ENCODE data around the gene RHBDL1. TPM values are rescaled to one million over a fixed set of nuclear protein-coding genes. Genes with fewer than 3 reads are reported as not detected.
A peak's percentile ranks its signal among the peaks of the same experiment; 100 is the strongest.

RHBDL1 gene
- polyA plus RNA-seq, 2 donors, result 0.49 to 1.7 TPM

DNA sequence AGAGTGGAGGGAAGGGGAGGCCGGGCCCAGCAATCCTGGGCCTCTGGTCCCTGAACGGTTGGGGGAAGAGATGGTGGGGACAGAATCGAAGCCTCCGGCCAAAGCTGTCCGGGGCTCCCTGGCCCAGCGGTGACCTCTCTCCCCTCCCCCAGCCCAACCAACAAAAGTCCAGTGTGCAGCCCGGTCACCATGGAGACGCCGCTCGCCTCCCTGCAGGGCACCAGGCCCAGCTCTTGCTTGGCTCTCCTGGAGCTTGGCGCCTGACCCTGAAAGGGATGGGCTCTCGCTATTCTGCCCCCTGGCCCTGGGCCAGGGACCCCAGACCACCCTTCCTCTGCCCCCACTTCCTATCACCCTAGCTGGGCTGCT lies 40.7 kb downstream of the RHBDL1 start:
- Histone ChIP-seq H3K27me3 (ENCODE audit: control insufficient read depth in 1 of 2, insufficient read depth in 2 of 2, low read length in 2 of 2) (peaks cover 0 to 3% of the 10 kb centered on the region in 2 donors), H3K36me3 (ENCODE audit: control insufficient read depth in 2 of 2, insufficient read depth in 2 of 2, low read length in 1 of 2) (no peaks in the 10 kb centered on the region), H3K4me3 (ENCODE audit: low read depth in 1 of 2, low read length in 2 of 2) (peak overlapping the region; percentile 54 to 58), H3K4me1 (ENCODE audit: control insufficient read depth in 2 of 2, insufficient read depth in 2 of 2, low read length in 1 of 2) (peaks cover 6 to 29% of the 10 kb centered on the region in 2 donors), H3K27ac (ENCODE audit: low read depth in 2 of 2, low read length in 1 of 2) (no peak overlapping the region), H3K9me3 (ENCODE audit: control insufficient read depth in 2 of 2, insufficient read depth in 1 of 2, low read depth in 1 of 2, low read length in 1 of 2) (no peaks in the 10 kb centered on the region)
- WGBS, 2 donors, result 24 to 25% methylated on average over 12 of the region's 12 CpGs

GRCh38 chr16:716768-717325 lies 41.4 kb downstream of the RHBDL1 start:
- no peak overlapping the region for H3K27ac ChIP-seq (ENCODE audit: low read depth in 2 of 2, low read length in 1 of 2)
- WGBS, 2 donors, result 81 to 87% methylated on average over 27 to 29 of the region's 29 CpGs
- no peaks in the 10 kb centered on the region for H3K36me3 ChIP-seq (ENCODE audit: control insufficient read depth in 2 of 2, insufficient read depth in 2 of 2, low read length in 1 of 2)
- H3K4me1 ChIP-seq (ENCODE audit: control insufficient read depth in 2 of 2, insufficient read depth in 2 of 2, low read length in 1 of 2), result peaks cover 11 to 35% of the 10 kb centered on the region in 2 donors
- peaks cover 0 to 3% of the 10 kb centered on the region in 2 donors for H3K27me3 ChIP-seq (ENCODE audit: control insufficient read depth in 1 of 2, insufficient read depth in 2 of 2, low read length in 2 of 2)
- no peak overlapping the region for H3K4me3 ChIP-seq (ENCODE audit: low read depth in 1 of 2, low read length in 2 of 2)
- H3K9me3 ChIP-seq (ENCODE audit: control insufficient read depth in 2 of 2, insufficient read depth in 1 of 2, low read depth in 1 of 2, low read length in 1 of 2), result no peaks in the 10 kb centered on the region

GRCh38 chr16:717450-718245 lies 42.2 kb downstream of the RHBDL1 start:
- no peaks in the 10 kb centered on the region for H3K9me3 ChIP-seq (ENCODE audit: control insufficient read depth in 2 of 2, insufficient read depth in 1 of 2, low read depth in 1 of 2, low read length in 1 of 2)
- H3K36me3 ChIP-seq (ENCODE audit: control insufficient read depth in 2 of 2, insufficient read depth in 2 of 2, low read length in 1 of 2), result no peaks in the 10 kb centered on the region
- peaks cover 0 to 3% of the 10 kb centered on the region in 2 donors for H3K27me3 ChIP-seq (ENCODE audit: control insufficient read depth in 1 of 2, insufficient read depth in 2 of 2, low read length in 2 of 2)
- peaks cover 11 to 38% of the 10 kb centered on the region in 2 donors for H3K4me1 ChIP-seq (ENCODE audit: control insufficient read depth in 2 of 2, insufficient read depth in 2 of 2, low read length in 1 of 2)
- no peak overlapping the region for H3K4me3 ChIP-seq (ENCODE audit: low read depth in 1 of 2, low read length in 2 of 2)
- H3K27ac ChIP-seq (ENCODE audit: low read depth in 2 of 2, low read length in 1 of 2), result no peak overlapping the region
- 80 to 81% methylated on average over 30 to 32 of the region's 32 CpGs for WGBS, 2 donors

DNA sequence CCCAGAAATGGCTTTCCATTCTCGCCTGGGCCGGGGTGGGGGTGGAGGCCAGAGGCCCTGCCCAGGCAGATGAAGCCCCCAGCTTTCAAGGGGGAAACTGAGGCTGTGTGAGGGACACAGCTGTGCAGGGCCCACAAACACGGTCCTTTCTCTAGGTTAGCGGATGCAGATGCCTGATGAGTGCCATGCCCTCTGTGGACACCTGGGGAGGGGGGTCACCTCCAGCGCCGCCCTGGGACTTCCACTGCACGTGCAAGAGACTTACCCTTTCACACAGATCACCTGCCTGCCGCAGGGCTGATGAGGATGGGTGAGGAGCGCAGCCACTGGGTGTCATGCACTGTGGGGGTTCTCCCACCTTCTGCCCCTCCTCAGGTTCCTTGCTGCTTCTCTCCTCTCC lies 42.9 kb downstream of the RHBDL1 start:
- H3K27me3 ChIP-seq (ENCODE audit: control insufficient read depth in 1 of 2, insufficient read depth in 2 of 2, low read length in 2 of 2), result peaks cover 0 to 3% of the 10 kb centered on the region in 2 donors
- WGBS, 2 donors, result 84 to 90% methylated on average over 9 of the region's 9 CpGs
- no peaks in the 10 kb centered on the region for H3K36me3 ChIP-seq (ENCODE audit: control insufficient read depth in 2 of 2, insufficient read depth in 2 of 2, low read length in 1 of 2)
- H3K4me3 ChIP-seq (ENCODE audit: low read depth in 1 of 2, low read length in 2 of 2), result no peak overlapping the region
- H3K4me1 ChIP-seq (ENCODE audit: control insufficient read depth in 2 of 2, insufficient read depth in 2 of 2, low read length in 1 of 2), result peaks cover 11 to 38% of the 10 kb centered on the region in 2 donors
- H3K27ac ChIP-seq (ENCODE audit: low read depth in 2 of 2, low read length in 1 of 2), result no peak overlapping the region
- H3K9me3 ChIP-seq (ENCODE audit: control insufficient read depth in 2 of 2, insufficient read depth in 1 of 2, low read depth in 1 of 2, low read length in 1 of 2), result no peaks in the 10 kb centered on the region

DNA sequence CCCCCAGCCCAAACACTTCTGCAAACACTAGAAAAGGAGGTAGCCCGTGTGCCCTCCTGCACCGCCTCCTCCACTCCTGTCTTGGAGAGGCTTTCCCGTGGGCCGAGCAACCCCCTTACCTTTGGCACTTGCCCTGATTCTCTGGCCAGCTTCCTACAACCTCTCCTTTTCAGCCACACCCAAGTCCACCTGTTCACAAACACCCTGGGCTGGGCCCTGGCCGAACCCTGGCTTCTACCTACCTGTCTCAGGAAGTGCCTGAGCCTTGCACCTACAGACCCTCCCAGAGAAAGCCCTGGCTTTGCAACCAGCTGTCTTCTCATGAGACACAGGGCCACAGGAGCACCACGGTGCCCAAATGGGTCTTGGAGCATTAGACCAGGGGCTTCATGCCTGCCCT lies 43.5 kb downstream of the RHBDL1 start:
- Histone ChIP-seq H3K27ac (ENCODE audit: low read depth in 2 of 2, low read length in 1 of 2) (no peak overlapping the region), H3K4me1 (ENCODE audit: control insufficient read depth in 2 of 2, insufficient read depth in 2 of 2, low read length in 1 of 2) (peaks cover 11 to 38% of the 10 kb centered on the region in 2 donors), H3K27me3 (ENCODE audit: control insufficient read depth in 1 of 2, insufficient read depth in 2 of 2, low read length in 2 of 2) (peaks cover 0 to 3% of the 10 kb centered on the region in 2 donors), H3K4me3 (ENCODE audit: low read depth in 1 of 2, low read length in 2 of 2) (no peak overlapping the region), H3K36me3 (ENCODE audit: control insufficient read depth in 2 of 2, insufficient read depth in 2 of 2, low read length in 1 of 2) (no peaks in the 10 kb centered on the region), H3K9me3 (ENCODE audit: control insufficient read depth in 2 of 2, insufficient read depth in 1 of 2, low read depth in 1 of 2, low read length in 1 of 2) (no peaks in the 10 kb centered on the region)
- WGBS, 2 donors, result 75 to 76% methylated on average over 6 of the region's 6 CpGs

- peak overlapping the region; percentile 9 to 78 for H3K27ac ChIP-seq (ENCODE audit: low read depth in 2 of 2, low read length in 1 of 2)
- peaks cover 0 to 3% of the 10 kb centered on the region in 2 donors for H3K27me3 ChIP-seq (ENCODE audit: control insufficient read depth in 1 of 2, insufficient read depth in 2 of 2, low read length in 2 of 2)
- no peaks in the 10 kb centered on the region for H3K9me3 ChIP-seq (ENCODE audit: control insufficient read depth in 2 of 2, insufficient read depth in 1 of 2, low read depth in 1 of 2, low read length in 1 of 2)
- no peaks in the 10 kb centered on the region for H3K36me3 ChIP-seq (ENCODE audit: control insufficient read depth in 2 of 2, insufficient read depth in 2 of 2, low read length in 1 of 2)
- peak overlapping the region; percentile 65 to 85 for H3K4me3 ChIP-seq (ENCODE audit: low read depth in 1 of 2, low read length in 2 of 2)
- WGBS, 2 donors, result 9 to 12% methylated on average over 16 of the region's 16 CpGs
- peaks cover 11 to 31% of the 10 kb centered on the region in 2 donors for H3K4me1 ChIP-seq (ENCODE audit: control insufficient read depth in 2 of 2, insufficient read depth in 2 of 2, low read length in 1 of 2)
Measured at GRCh38 chr16:719815-720446, 44.5 kb downstream of the RHBDL1 start.

- no peaks in the 10 kb centered on the region for H3K36me3 ChIP-seq (ENCODE audit: control insufficient read depth in 2 of 2, insufficient read depth in 2 of 2, low read length in 1 of 2)
- H3K4me1 ChIP-seq (ENCODE audit: control insufficient read depth in 2 of 2, insufficient read depth in 2 of 2, low read length in 1 of 2), result peaks cover 11 to 28% of the 10 kb centered on the region in 2 donors
- whole genome bisulfite sequencing, 2 donors, result 1% methylated on average over 38 of the region's 38 CpGs
- peak overlapping the region; percentile 65 to 85 for H3K4me3 ChIP-seq (ENCODE audit: low read depth in 1 of 2, low read length in 2 of 2)
- H3K27me3 ChIP-seq (ENCODE audit: control insufficient read depth in 1 of 2, insufficient read depth in 2 of 2, low read length in 2 of 2), result peaks cover 0 to 3% of the 10 kb centered on the region in 2 donors
- peak overlapping the region; percentile 78 for H3K27ac ChIP-seq (ENCODE audit: low read depth in 2 of 2, low read length in 1 of 2)
- no peaks in the 10 kb centered on the region for H3K9me3 ChIP-seq (ENCODE audit: control insufficient read depth in 2 of 2, insufficient read depth in 1 of 2, low read depth in 1 of 2, low read length in 1 of 2)
Measured at GRCh38 chr16:720447-720989, 45.0 kb downstream of the RHBDL1 start.

- Histone ChIP-seq H3K4me1 (ENCODE audit: control insufficient read depth in 2 of 2, insufficient read depth in 2 of 2, low read length in 1 of 2) (peaks cover 9 to 25% of the 10 kb centered on the region in 2 donors), H3K27ac (ENCODE audit: low read depth in 2 of 2, low read length in 1 of 2) (peak within 1 kb of the TSS; percentile 78), H3K36me3 (ENCODE audit: control insufficient read depth in 2 of 2, insufficient read depth in 2 of 2, low read length in 1 of 2) (no peaks in the 10 kb centered on the region), H3K9me3 (ENCODE audit: control insufficient read depth in 2 of 2, insufficient read depth in 1 of 2, low read depth in 1 of 2, low read length in 1 of 2) (no peaks in the 10 kb centered on the region), H3K4me3 (ENCODE audit: low read depth in 1 of 2, low read length in 2 of 2) (peak within 1 kb of the TSS; percentile 65 to 85), H3K27me3 (ENCODE audit: control insufficient read depth in 1 of 2, insufficient read depth in 2 of 2, low read length in 2 of 2) (peaks cover 0 to 3% of the 10 kb centered on the region in 2 donors)
- WGBS, 2 donors, result 8 to 9% methylated on average over 89 to 106 of the region's 106 CpGs
Measured at GRCh38 chr16:720990-721764, 45.7 kb downstream of the RHBDL1 start, which contains the start of gene ANTKMT. Gene ANTKMT (plus strand): TSS chr16:721146. CDS start chr16:721275, 129 bp downstream.

Data from esophagus (tissue), 2 donors.